ENCODE results near the gene DEFB124.

GRCh38 chr20:31472395-31473330, 2.3 kb downstream of the DEFB124 start:
- TF ChIP-seq EZH2 (IDR thresholded peaks at IDR 0.05) (no peak), FOXP2 (optimal IDR thresholded peaks at IDR 0.05; ENCODE audit: control extremely low read depth, extremely low read length, insufficient read depth) (no peak), POLR2AphosphoS5 (IDR thresholded peaks at IDR 0.05; ENCODE audit: borderline replicate concordance, low read depth, low read length) (no peak)
